GM23248 (cell line): ENCODE measurements around the gene MRAS.

Experiments used
- EZH2 ChIP-seq: fragments of 200-600 bp; sonication (generic); IDR thresholded peaks from 2 replicates; pipeline ENCODE4 v1.6.1; 2018; ENCODE audit warnings: antibody characterized with exemption, mild to moderate bottlenecking; ENCODE audit not compliant: insufficient read depth, poor library complexity, severe bottlenecking
- EZH2phosphoT487 ChIP-seq: fragments of 200-600 bp; sonication (generic); IDR thresholded peaks from 2 replicates; pipeline ENCODE4 v1.6.1; 2018; ENCODE audit warnings: antibody characterized with exemption, moderate library complexity, mild to moderate bottlenecking, low read depth; ENCODE audit not compliant: insufficient read depth

DNA sequence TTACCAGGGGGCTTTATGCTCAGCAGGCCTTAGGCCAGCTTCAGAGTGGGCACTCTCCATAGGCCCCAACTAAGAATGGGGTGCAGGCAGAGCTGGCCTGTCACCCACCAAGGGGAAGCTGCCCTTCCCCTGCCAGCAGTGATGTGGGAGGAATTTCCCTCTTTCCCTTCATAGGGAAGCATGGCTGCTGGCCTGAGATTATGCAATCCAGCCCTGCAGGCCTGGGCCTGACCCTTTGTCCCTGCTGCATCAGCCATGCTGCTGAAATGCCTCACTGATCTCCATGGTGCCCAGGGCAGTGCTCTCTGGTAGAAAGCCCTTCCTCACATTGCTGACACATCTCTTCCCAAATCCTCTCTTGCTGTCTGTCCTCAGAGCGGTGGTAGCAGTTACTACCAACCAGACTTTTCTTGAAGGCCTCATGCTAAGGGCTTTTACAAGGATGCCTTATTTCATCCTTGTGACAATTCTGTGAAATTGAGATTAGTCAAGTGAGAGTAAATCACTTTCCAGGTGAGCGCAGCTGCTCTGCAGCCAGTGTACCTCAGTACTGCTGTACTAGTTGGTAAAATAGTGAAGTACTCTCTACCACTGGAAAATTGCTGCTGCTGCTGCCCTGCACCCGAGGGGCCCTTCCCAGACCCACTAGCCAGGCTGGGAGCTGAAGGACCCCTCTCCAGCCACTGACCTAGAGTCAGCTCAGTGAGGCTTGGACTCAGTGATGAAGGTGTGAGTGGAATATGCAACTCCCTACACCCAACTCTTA, 33.8 kb downstream of the MRAS start:
- TF ChIP-seq EZH2phosphoT487: no peak
- TF ChIP-seq EZH2: no peak
